ENCODE data around the gene RAI1. TPM values are rescaled to one million over a fixed set of nuclear protein-coding genes. Genes with fewer than 3 reads are reported as not detected.

RAI1 gene
- total and polyA plus RNA-seq, 2 of the 8 experiments (the other 6 are each of a cell fraction or from before 2014, with no cell fraction given): 0.39 to 1.2 TPM

GRCh38 chr17:17704931-17705330 is 23.7 kb downstream of the RAI1 start:
- H3K56ac ChIP-seq (replicated peaks; ENCODE audit: insufficient read length, low read depth, low read length): no peak overlapping the region
- no peak for FAIRE-seq
- no peak for TF ChIP-seq CHD1 (IDR thresholded peaks at IDR 0.05; ENCODE audit: low read depth, low read length)
- no peak for TF ChIP-seq JUN (IDR thresholded peaks at IDR 0.05; ENCODE audit: low read depth, low read length)
- no peak for TF ChIP-seq CBX5 (IDR thresholded peaks at IDR 0.05; ENCODE audit: low read depth, low read length)
- no peak for TF ChIP-seq ATF3 (IDR thresholded peaks at IDR 0.05; ENCODE audit: insufficient read depth, low read depth, low read length)

More at GRCh38 chr17:17704931-17705330, 23.7 kb downstream of the RAI1 start:
- ChIA-PET POLR2A (ENCODE audit: partially characterized antibody) (no interaction called here), CTCF (ENCODE audit: partially characterized antibody) (interaction anchor here (1.1 to 2.7 kb wide), 4 partner anchors 9 to 108 kb away, joined by 4 to 7 read pairs (median 5); no protein-coding TSS in a partner anchor)
- Histone ChIP-seq H3K18ac (ENCODE audit: extremely low read depth, low read length) (no peak overlapping the region), H3K9me3 (ENCODE audit: insufficient read depth in 2 of 2, low read depth in 1 of 2, low read length in 1 of 2) (no peaks in the 10 kb centered on the region), H3K27ac (ENCODE audit: low read depth, low read length) (no peak overlapping the region), H2BK20ac (ENCODE audit: low read length) (no peak overlapping the region), H2BK120ac (replicated peaks; ENCODE audit: low read depth, low read length) (no peak overlapping the region), H3K79me2 (ENCODE audit: control insufficient read depth in 1 of 2, insufficient read depth in 2 of 2, low read length in 2 of 2) (no peaks in the 10 kb centered on the region), H3K36me3 (ENCODE audit: control insufficient read depth in 2 of 4, insufficient read depth in 4 of 4, low read length in 3 of 4) (no peaks in the 10 kb centered on the region), H2BK12ac (ENCODE audit: low read depth, low read length) (no peak overlapping the region), H3K79me1 (ENCODE audit: low read depth, low read length) (no peaks in the 10 kb centered on the region), H4K20me1 (replicated peaks in 1 of 2; ENCODE audit: control insufficient read depth in 1 of 2, insufficient read depth in 2 of 2, low read length in 2 of 2) (peaks cover 23 to 33% of the 10 kb centered on the region in 2 experiments), H2AFZ (ENCODE audit: low read length) (no peak overlapping the region), H3K4ac (replicated peaks; ENCODE audit: insufficient read length, low read depth, low read length) (no peak overlapping the region), H3K9ac (replicated peaks in 1 of 4; ENCODE audit: extremely low read depth in 1 of 4, low read depth in 3 of 4, low read length in 3 of 4) (no peak overlapping the region), H2BK15ac (ENCODE audit: low read length) (no peak overlapping the region), H3K23ac (ENCODE audit: insufficient read length) (no peak overlapping the region), H4K8ac (ENCODE audit: extremely low read depth, insufficient read depth, low read length) (no peak overlapping the region), H3K27me3 (replicated peaks in 1 of 4; ENCODE audit: control insufficient read depth in 3 of 4, extremely low read depth in 1 of 4, insufficient read depth in 3 of 4, low read length in 3 of 4) (peaks cover 49 to 78% (median 71%) of the 10 kb centered on the region in 4 experiments), H3K14ac (ENCODE audit: insufficient read length) (no peak overlapping the region), H4K91ac (replicated peaks; ENCODE audit: insufficient read length, low read length) (no peak overlapping the region), H2BK5ac (ENCODE audit: low read depth, low read length) (no peak overlapping the region), H4K5ac (ENCODE audit: insufficient read length, low read depth, low read length) (no peak overlapping the region), H2AK5ac (ENCODE audit: low read depth, low read length) (0 out of 2 replicates have a peak overlapping the region, but pooled peaks have one; percentile 26), H3K4me3 (ENCODE audit: extremely low read depth in 1 of 4, insufficient read depth in 2 of 4, low read depth in 3 of 4, low read length in 4 of 4) (no peak overlapping the region), H3K4me1 (replicated peaks in 1 of 4; ENCODE audit: control insufficient read depth in 3 of 4, insufficient read depth in 4 of 4, low read length in 3 of 4) (peaks cover 0 to 23% (median 14%) of the 10 kb centered on the region in 4 experiments; a peak in 6 of 7 replicates), H3K4me2 (ENCODE audit: insufficient read depth in 1 of 2, low read depth in 2 of 2, low read length in 2 of 2) (no peak overlapping the region), H3K23me2 (ENCODE audit: low read depth, low read length) (peaks cover 2% of the 10 kb centered on the region; the same call in 1 of the 2 replicates)
- WGBS, 2 experiments (ENCODE audit: extremely low coverage in 1 of 2, insufficient coverage in 1 of 2, insufficient read length in 1 of 2, insufficient replicate concordance in 2 of 2, low coverage in 1 of 2, low lambda C conversion rate in 2 of 2, missing lambda C conversion rate in 1 of 2): 93% methylated on average over 2 of the region's 2 CpGs; no CpG with 5 or more reads in 1 of the 2 experiments
- no peak for DNase-seq (ENCODE audit: low read depth in 1 of 2, low spot score in 2 of 2)

All from H1 (cell line).